Adrenal gland (tissue), 12 donors: ENCODE measurements around the gene LBHD1. TPM values are rescaled to one million over a fixed set of nuclear protein-coding genes. Genes with fewer than 3 reads are reported as not detected.

Experiments
- DNase-seq, 7 donors: peaks; one replicate each; pipeline ENCODE4 v3.0.0-alpha.2; 2019 to 2020
- H3K27ac ChIP-seq, 5 donors: fragments of 200-600 bp; sonication (generic) in 4 of 5; 1 replicate in 3 of 5; 2 replicates in 2 of 5; pipeline versions ENCODE4 v1.5.1 to v1.8.0; 2016 to 2020; ENCODE audit warnings: mild to moderate bottlenecking in 1 of 5
- H3K27me3 ChIP-seq: fragments of 200-600 bp; 2 replicates; pipeline ENCODE4 v1.8.0; 2021
- H3K36me3 ChIP-seq, 2 donors: fragments of 200-600 bp; replicated peaks in 1 of 2; 1 replicate in 1 of 2; 2 replicates in 1 of 2; pipeline versions ENCODE4 v1.5.1 to v1.8.0; 2018 to 2022
- H3K4me1 ChIP-seq, 2 donors: fragments of 200-600 bp; replicated peaks in 1 of 2; 1 replicate in 1 of 2; 2 replicates in 1 of 2; pipeline versions ENCODE4 v1.5.1 to v1.8.0; 2018 to 2021
- H3K4me3 ChIP-seq, 4 donors: fragments of 200-600 bp; sonication (generic) in 3 of 4; one replicate each; pipeline ENCODE4 v1.5.1; 2016 to 2018
- H3K9me3 ChIP-seq, 3 donors: fragments of 200-600 bp; sonication (generic) in 1 of 3; replicated peaks in 1 of 3; 1 replicate in 2 of 3; 2 replicates in 1 of 3; pipeline versions ENCODE4 v1.5.1 to v1.8.0; 2016 to 2021
- CTCF ChIP-seq, 6 experiments: fragments of 450-650 bp in 4 of 6; fragments of 200-600 bp in 2 of 6; sonication (generic) in 1 of 6; IDR thresholded peaks; 1 replicate in 5 of 6; 2 replicates in 1 of 6; pipeline versions ENCODE4 v1.5.1 to v1.8.0; 2016 to 2021; ENCODE audit warnings: antibody characterized with exemption in 6 of 6, mild to moderate bottlenecking in 2 of 6, moderate library complexity in 1 of 6
- POLR2A ChIP-seq, 2 donors: fragments of 450-650 bp; IDR thresholded peaks; one replicate each; pipeline ENCODE4 v1.6.1; 2017; ENCODE audit warnings: antibody characterized with exemption in 2 of 2, mild to moderate bottlenecking in 2 of 2, moderate library complexity in 1 of 2
- WGBS, 4 donors: extraction: QIAGEN DNeasy Blood & Tissue Kit in 2 of 4; methylation state at CpG; one replicate each; pipeline versions ENCODE4 v1.1.5 to v1.1.7; 2013 to 2017; 5-methylcytosine and 5-hydroxymethylcytosine counted together
- intact Hi-C, 2 donors: fragments of 100-400 bp; cut with DNase I; formaldehyde crosslinking; loops; one replicate each; pipeline versions ENCODE4 v1.14.1 to v1.15.0; 2022 to 2023
- polyA plus RNA-seq, 3 donors: library from polyadenylated mRNA; stranded (reverse); fragments of 200-250 nt in 2 of 3; fragments of 350-450 nt in 1 of 3; fragmentation: Illumina TruSeq in 1 of 3; extraction: RNeasy Lipid Tissue Mini Kit (QIAGEN cat#74804) in 1 of 3; gene quantifications; one replicate each; pipeline ENCODE4 v1.2.3, GENCODE V29; 2013 to 2014
- small RNA-seq, 2 donors: library from RNA; depleted of rRNA; stranded (forward); fragments of <200 nt; gene quantifications; one replicate each; pipeline ENCODE3, GENCODE V24; 2016
- total RNA-seq, 9 donors: library from RNA; depleted of rRNA in 4 of 9; stranded (reverse); fragments of >200 nt in 4 of 9; fragments of 120-200 nt in 1 of 9; fragmentation: NEBNext Ultra II Directional in 1 of 9; extraction: Animal tissue kit (Norgen Biotek cat#: 25700) in 1 of 9; gene quantifications; one replicate each; pipeline versions ENCODE4 v1.1.0 to v1.2.4, GENCODE V29; 2013 to 2023
- donor health status: healthy with polysubstance abuse.
- donor health status: Bipolar disorder and iron deficiency.
- donor health status: DM: yes; HTN: yes; CAD: no.
- donor health status: DM: no; HTN: no; CAD: no.
- donor health status: DM: no; HTN: no; CAD: no.
- donor health status: DM: yes; HTN: yes; CAD: no.

LBHD1 gene
- total and polyA plus RNA-seq, 12 donors, result 1.1 to 30.4 (median 12.7) TPM

DNA sequence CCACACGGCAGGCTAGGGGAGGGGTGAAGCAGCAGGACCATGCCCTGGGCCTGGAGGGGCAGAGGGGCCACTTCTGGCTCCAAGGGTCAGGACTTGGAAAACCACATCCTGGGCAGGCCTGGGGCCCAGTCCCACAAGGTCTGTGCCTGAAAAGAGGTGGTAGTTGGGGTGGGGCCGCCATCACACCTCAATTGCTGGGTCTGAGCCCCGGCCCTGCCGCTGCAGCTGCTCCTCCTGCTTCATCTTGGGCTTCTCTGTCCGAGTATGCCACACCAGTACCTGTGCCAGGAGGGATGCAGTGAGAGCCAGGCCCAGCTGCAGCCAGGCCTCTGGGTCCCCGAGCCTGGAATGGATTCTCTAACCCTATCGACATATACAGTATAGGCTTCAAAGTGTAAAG, 56.5 kb downstream of the LBHD1 start:
- Histone ChIP-seq H3K36me3 (peaks cover 0 to 27% of the 10 kb centered on the region in 2 donors), H3K4me3 (no peak overlapping the region), H3K27me3 (no peaks in the 10 kb centered on the region), H3K9me3 (no peaks in the 10 kb centered on the region), H3K4me1 (peaks cover 9 to 15% of the 10 kb centered on the region in 2 donors), H3K27ac (no peak overlapping the region)
- intact Hi-C loops, result no loop called here
- TF ChIP-seq POLR2A (IDR thresholded peaks at IDR 0.05) (no peak), CTCF (IDR thresholded peaks at IDR 0.05) (no peak)
- 90 to 95% (median 90%) methylated on average over 2 to 7 of the region's 7 CpGs for WGBS, 4 donors
- DNase-seq, result no peak

- intact Hi-C loops, result no loop called here
- H3K4me1 ChIP-seq, result peaks cover 9 to 19% of the 10 kb centered on the region in 2 donors
- H3K9me3 ChIP-seq, result no peaks in the 10 kb centered on the region
- no peaks in the 10 kb centered on the region for H3K27me3 ChIP-seq
- TF ChIP-seq CTCF (IDR thresholded peaks at IDR 0.05) (no peak), POLR2A (IDR thresholded peaks at IDR 0.05) (no peak)
- H3K4me3 ChIP-seq, result no peak overlapping the region
- H3K36me3 ChIP-seq, result peaks cover 0 to 29% of the 10 kb centered on the region in 2 donors
- H3K27ac ChIP-seq, result peak overlapping the region in 1 of 5 donors; percentile 93
- no peak for DNase-seq
- WGBS, 4 donors, result 78 to 87% (median 80%) methylated on average over 8 of the region's 8 CpGs
These were observed 57.8 kb downstream of the LBHD1 start for GRCh38 chr11:62614275-62614674.

DNA sequence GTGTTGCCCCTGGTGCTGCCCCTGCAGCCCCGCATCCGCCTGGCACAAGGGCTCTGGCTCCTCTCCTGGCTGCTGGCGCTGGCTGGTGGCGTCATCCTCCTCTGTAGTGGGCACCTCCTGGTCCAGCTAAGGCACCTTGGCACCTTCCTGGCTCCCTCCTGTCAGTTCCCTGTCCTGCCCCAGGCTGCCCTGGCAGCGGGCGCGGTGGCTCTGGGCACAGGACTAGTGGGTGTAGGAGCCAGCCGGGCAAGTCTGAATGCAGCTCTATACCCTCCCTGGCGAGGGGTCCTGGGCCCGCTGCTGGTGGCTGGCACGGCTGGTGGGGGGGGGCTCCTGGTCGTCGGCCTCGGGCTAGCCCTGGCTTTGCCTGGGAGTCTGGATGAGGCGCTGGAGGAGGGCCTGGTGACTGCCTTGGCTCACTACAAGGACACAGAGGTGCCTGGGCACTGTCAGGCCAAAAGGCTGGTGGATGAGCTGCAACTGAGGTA, 58.7 kb downstream of the LBHD1 start:
- H3K4me3 ChIP-seq, result peak overlapping the region in 1 of 4 donors; percentile 67
- WGBS, 4 donors, result 34 to 47% (median 40%) methylated on average over 9 to 15 of the region's 15 CpGs; no CpG with 5 or more reads in 1 of the 4 donors
- TF ChIP-seq CTCF (IDR thresholded peaks at IDR 0.05) (no peak), POLR2A (IDR thresholded peaks at IDR 0.05) (no peak)
- peaks cover 0 to 35% of the 10 kb centered on the region in 2 donors for H3K36me3 ChIP-seq
- intact Hi-C loops, result no loop called here
- no peaks in the 10 kb centered on the region for H3K27me3 ChIP-seq
- H3K9me3 ChIP-seq, result no peaks in the 10 kb centered on the region
- H3K4me1 ChIP-seq, result peaks cover 9 to 19% of the 10 kb centered on the region in 2 donors
- peak in 4 of 7 donors; percentile 28 to 56 (median 46) for DNase-seq
- H3K27ac ChIP-seq, result peak overlapping the region in 4 of 5 donors; percentile 76 to 95 (median 89)

Small RNA genes lying within 50 kb of the gene (small RNA-seq; reads per million reads assigned to genes)
- 0 reads per million in 2 donors for gene SNORA57

Other genes with a start within 250 kb of the LBHD1 start
- 100 to 1,000 TPM in 8 of 9 donors, 10 to 100 TPM in 1; 54.2 to 307 (median 195) TPM for gene AHNAK, start 125.5 kb downstream of the LBHD1 start, total RNA-seq
- 10 to 100 TPM; 32.0 to 35.4 (median 32.7) TPM for gene AHNAK, start 125.5 kb downstream of the LBHD1 start, polyA plus RNA-seq
- gene EEF1G, start 98.4 kb downstream of the LBHD1 start, total RNA-seq, result 1,000 to 10,000 TPM in 7 of 9 donors, 100 to 1,000 TPM in 2; 943 to 1,585 (median 1,192) TPM
- 1,000 to 10,000 TPM in 1 of 3 donors, 100 to 1,000 TPM in 2; 646 to 1,257 (median 934) TPM for gene EEF1G, start 98.4 kb downstream of the LBHD1 start, polyA plus RNA-seq
- gene TUT1, start 80.7 kb downstream of the LBHD1 start, total RNA-seq, result 10 to 100 TPM in 7 of 9 donors, 1 to 10 TPM in 2; 7.0 to 32.4 (median 14.9) TPM
- 10 to 100 TPM in 2 of 3 donors, 1 to 10 TPM in 1; 9.4 to 67.6 (median 34.0) TPM for gene TUT1, start 80.7 kb downstream of the LBHD1 start, polyA plus RNA-seq
- gene MTA2, start 70.4 kb downstream of the LBHD1 start, total RNA-seq, result 10 to 100 TPM; 63.9 to 97.3 (median 73.6) TPM
- gene MTA2, start 70.4 kb downstream of the LBHD1 start, polyA plus RNA-seq, result 10 to 100 TPM; 66.5 to 82.4 (median 73.5) TPM
- gene EML3, start 59.5 kb downstream of the LBHD1 start, total RNA-seq, result 10 to 100 TPM; 13.0 to 97.9 (median 35.4) TPM
- gene EML3, start 59.5 kb downstream of the LBHD1 start, polyA plus RNA-seq, result 100 to 1,000 TPM in 2 of 3 donors, 1 to 10 TPM in 1; 9.7 to 198 (median 139) TPM
- gene ROM1, start 59.0 kb downstream of the LBHD1 start, total RNA-seq, result 10 to 100 TPM in 3 of 9 donors, 1 to 10 TPM in 6; 1.6 to 22.3 (median 4.9) TPM
- 10 to 100 TPM in 2 of 3 donors, 1 to 10 TPM in 1; 5.1 to 11.3 (median 11.1) TPM for gene ROM1, start 59.0 kb downstream of the LBHD1 start, polyA plus RNA-seq
- 10 to 100 TPM; 25.3 to 56.6 (median 34.5) TPM for gene B3GAT3, start 50.3 kb downstream of the LBHD1 start, total RNA-seq
- gene B3GAT3, start 50.3 kb downstream of the LBHD1 start, polyA plus RNA-seq, result 10 to 100 TPM in 2 of 3 donors, 1 to 10 TPM in 1; 5.9 to 83.3 (median 60.6) TPM
- 100 to 1,000 TPM; 105 to 304 (median 182) TPM for gene GANAB, start 25.7 kb downstream of the LBHD1 start, total RNA-seq
- 100 to 1,000 TPM in 1 of 3 donors, 10 to 100 TPM in 2; 90.9 to 177 (median 94.0) TPM for gene GANAB, start 25.7 kb downstream of the LBHD1 start, polyA plus RNA-seq
- 10 to 100 TPM in 8 of 9 donors, 1 to 10 TPM in 1; 9.6 to 32.3 (median 25.0) TPM for gene INTS5, start 19.0 kb downstream of the LBHD1 start, total RNA-seq
- 1 to 10 TPM; 4.4 to 7.5 (median 4.6) TPM for gene INTS5, start 19.0 kb downstream of the LBHD1 start, polyA plus RNA-seq
- gene C11orf98, start 7.1 kb downstream of the LBHD1 start, total RNA-seq, result 10 to 100 TPM; 42.8 to 87.3 (median 49.8) TPM
- gene C11orf98, start 7.1 kb downstream of the LBHD1 start, polyA plus RNA-seq, result 100 to 1,000 TPM in 2 of 3 donors, 10 to 100 TPM in 1; 95.8 to 142 (median 104) TPM
- 10 to 100 TPM in 3 of 9 donors, 1 to 10 TPM in 5, not detected in 1; 2.8 to 15.6 (median 8.3) TPM for gene CSKMT, start 7.0 kb downstream of the LBHD1 start, total RNA-seq
- gene CSKMT, start 7.0 kb downstream of the LBHD1 start, polyA plus RNA-seq, result 10 to 100 TPM in 2 of 3 donors, 1 to 10 TPM in 1; 1.9 to 37.2 (median 20.6) TPM
- 10 to 100 TPM; 10.2 to 21.3 (median 15.2) TPM for gene UQCC3, start 594 bp downstream of the LBHD1 start, total RNA-seq
- gene UQCC3, start 594 bp downstream of the LBHD1 start, polyA plus RNA-seq, result 10 to 100 TPM in 2 of 3 donors, 1 to 10 TPM in 1; 2.2 to 25.7 (median 25.7) TPM
- gene UBXN1, start 6.8 kb upstream of the LBHD1 start, total RNA-seq, result 100 to 1,000 TPM in 6 of 9 donors, 10 to 100 TPM in 3; 81.3 to 308 (median 139) TPM
- 100 to 1,000 TPM; 114 to 225 (median 177) TPM for gene UBXN1, start 6.8 kb upstream of the LBHD1 start, polyA plus RNA-seq
- gene LRRN4CL, start 17.3 kb upstream of the LBHD1 start, total RNA-seq, result 10 to 100 TPM in 6 of 9 donors, 1 to 10 TPM in 3; 3.1 to 29.9 (median 13.6) TPM
- 1 to 10 TPM; 5.7 to 9.3 (median 6.4) TPM for gene LRRN4CL, start 17.3 kb upstream of the LBHD1 start, polyA plus RNA-seq
- gene BSCL2, start 35.2 kb upstream of the LBHD1 start, total RNA-seq, result 100 to 1,000 TPM in 6 of 9 donors, 10 to 100 TPM in 3; 77.6 to 185 (median 108) TPM
- gene BSCL2, start 35.2 kb upstream of the LBHD1 start, polyA plus RNA-seq, result 100 to 1,000 TPM; 134 to 653 (median 440) TPM
- gene GNG3, start 35.4 kb upstream of the LBHD1 start, total RNA-seq, result 1 to 10 TPM in 3 of 9 donors, under 1 TPM in 4, not detected in 2; 0.39 to 3.2 (median 0.96) TPM
- 10 to 100 TPM in 1 of 3 donors, 1 to 10 TPM in 2; 4.1 to 15.7 (median 6.4) TPM for gene GNG3, start 35.4 kb upstream of the LBHD1 start, polyA plus RNA-seq
- 10 to 100 TPM in 8 of 9 donors, 1 to 10 TPM in 1; 9.6 to 34.5 (median 17.6) TPM for gene HNRNPUL2, start 55.2 kb upstream of the LBHD1 start, total RNA-seq
- 10 to 100 TPM; 23.8 to 40.2 (median 38.1) TPM for gene HNRNPUL2, start 55.2 kb upstream of the LBHD1 start, polyA plus RNA-seq
- 10 to 100 TPM; 10.7 to 45.0 (median 27.0) TPM for gene TTC9C, start 56.2 kb upstream of the LBHD1 start, total RNA-seq
- gene TTC9C, start 56.2 kb upstream of the LBHD1 start, polyA plus RNA-seq, result 10 to 100 TPM; 36.7 to 93.9 (median 46.3) TPM
- gene ZBTB3, start 81.9 kb upstream of the LBHD1 start, total RNA-seq, result 10 to 100 TPM in 6 of 9 donors, 1 to 10 TPM in 3; 6.9 to 19.5 (median 13.6) TPM
- 1 to 10 TPM; 3.0 to 5.6 (median 3.3) TPM for gene ZBTB3, start 81.9 kb upstream of the LBHD1 start, polyA plus RNA-seq
- gene POLR2G, start 89.3 kb upstream of the LBHD1 start, total RNA-seq, result 100 to 1,000 TPM in 1 of 9 donors, 10 to 100 TPM in 8; 58.2 to 195 (median 79.8) TPM
- 100 to 1,000 TPM in 2 of 3 donors, 10 to 100 TPM in 1; 67.6 to 109 (median 108) TPM for gene POLR2G, start 89.3 kb upstream of the LBHD1 start, polyA plus RNA-seq
- gene TAF6L, start 99.1 kb upstream of the LBHD1 start, total RNA-seq, result 10 to 100 TPM; 18.3 to 42.3 (median 25.9) TPM
- 10 to 100 TPM; 10.8 to 98.1 (median 41.2) TPM for gene TAF6L, start 99.1 kb upstream of the LBHD1 start, polyA plus RNA-seq
- gene TMEM179B, start 115.1 kb upstream of the LBHD1 start, total RNA-seq, result 100 to 1,000 TPM in 3 of 9 donors, 10 to 100 TPM in 6; 55.4 to 217 (median 72.6) TPM
- 10 to 100 TPM; 37.2 to 97.7 (median 66.6) TPM for gene TMEM179B, start 115.1 kb upstream of the LBHD1 start, polyA plus RNA-seq
- gene TMEM223, start 119.7 kb upstream of the LBHD1 start, total RNA-seq, result 10 to 100 TPM; 12.6 to 49.1 (median 24.7) TPM
- gene TMEM223, start 119.7 kb upstream of the LBHD1 start, polyA plus RNA-seq, result 10 to 100 TPM; 32.0 to 41.3 (median 32.5) TPM
- 100 to 1,000 TPM in 1 of 9 donors, 10 to 100 TPM in 8; 32.8 to 134 (median 58.8) TPM for gene NXF1, start 133.2 kb upstream of the LBHD1 start, total RNA-seq
- gene NXF1, start 133.2 kb upstream of the LBHD1 start, polyA plus RNA-seq, result 100 to 1,000 TPM in 2 of 3 donors, 10 to 100 TPM in 1; 87.0 to 274 (median 231) TPM
- gene STX5, start 159.8 kb upstream of the LBHD1 start, total RNA-seq, result 10 to 100 TPM; 22.2 to 59.9 (median 37.3) TPM
- 10 to 100 TPM; 19.7 to 52.4 (median 22.4) TPM for gene STX5, start 159.8 kb upstream of the LBHD1 start, polyA plus RNA-seq
- not detected for gene TEX54, start 160.6 kb upstream of the LBHD1 start, total RNA-seq
- gene TEX54, start 160.6 kb upstream of the LBHD1 start, polyA plus RNA-seq, result 1 to 10 TPM in 1 of 3 donors, under 1 TPM in 1, not detected in 1; 0.27 to 1.4 TPM
- gene WDR74, start 167.3 kb upstream of the LBHD1 start, total RNA-seq, result 10 to 100 TPM; 21.7 to 58.0 (median 37.9) TPM
- 100 to 1,000 TPM in 2 of 3 donors, 10 to 100 TPM in 1; 35.4 to 119 (median 102) TPM for gene WDR74, start 167.3 kb upstream of the LBHD1 start, polyA plus RNA-seq
- gene SLC3A2, start 208.6 kb upstream of the LBHD1 start, total RNA-seq, result 100 to 1,000 TPM; 103 to 398 (median 170) TPM
- 100 to 1,000 TPM; 123 to 221 (median 155) TPM for gene SLC3A2, start 208.6 kb upstream of the LBHD1 start, polyA plus RNA-seq
- 1 to 10 TPM in 2 of 9 donors, under 1 TPM in 2, not detected in 5; 0.22 to 3.0 (median 1.8) TPM for gene CHRM1, start 249.1 kb upstream of the LBHD1 start, total RNA-seq
- gene CHRM1, start 249.1 kb upstream of the LBHD1 start, polyA plus RNA-seq, result 1 to 10 TPM; 1.4 to 3.8 (median 1.8) TPM